Effector CD4-positive, alpha-beta T cell (primary cell): ENCODE measurements around the gene AKR1A1.
"Not testable (repeated sequence)": the region's sequence is repeated elsewhere in the genome, so short reads cannot be mapped to it uniquely, and the experiment has no call there.

ENCODE experiments used
- DNase-seq: peaks from one replicate; pipeline ENCODE4 v3.0.0-alpha.2; 2020
- total RNA-seq: gene quantifications from one replicate; lab custom pipeline; 2026; lab: John Stamatoyannopoulos, UW

Gene AKR1A1
- 29.6 reads per million, percentile 56 among the genes with 10 or more reads in this experiment for total RNA-seq

- DNase-seq, result peak; percentile 79
Measured at GRCh38 chr1:45550401-45551351, at the start of gene AKR1A1. TSS of gene AKR1A1 (plus strand) at chr1:45550826. CDS start at chr1:45561795, 10,969 bp downstream.

DNA sequence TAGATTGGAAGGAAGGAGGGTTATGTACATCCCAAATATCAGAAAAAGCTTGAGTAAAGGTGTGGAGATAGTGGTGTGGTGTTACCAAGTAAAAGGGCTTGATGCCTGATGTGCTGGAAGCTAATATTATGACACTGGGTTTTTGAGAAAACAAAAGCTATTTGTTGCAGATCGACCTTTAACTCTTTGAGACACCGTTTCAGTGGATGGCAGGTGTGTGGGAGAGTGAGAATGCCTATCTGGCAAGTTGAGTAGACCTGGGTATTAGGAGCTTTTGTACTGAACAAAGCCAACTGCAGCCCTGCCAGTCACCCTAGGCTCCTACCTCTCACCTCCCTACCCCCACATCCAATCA is 49.1 kb upstream of the AKR1A1 start:
- DNase-seq, result no peak

- no peak for DNase-seq
Measured at GRCh38 chr1:45503462-45504360, 46.9 kb upstream of the AKR1A1 start.

GRCh38 chr1:45507195-45507594 is 43.4 kb upstream of the AKR1A1 start:
- no peak for DNase-seq

GRCh38 chr1:45507893-45508292 is 42.7 kb upstream of the AKR1A1 start:
- no peak for DNase-seq

DNA sequence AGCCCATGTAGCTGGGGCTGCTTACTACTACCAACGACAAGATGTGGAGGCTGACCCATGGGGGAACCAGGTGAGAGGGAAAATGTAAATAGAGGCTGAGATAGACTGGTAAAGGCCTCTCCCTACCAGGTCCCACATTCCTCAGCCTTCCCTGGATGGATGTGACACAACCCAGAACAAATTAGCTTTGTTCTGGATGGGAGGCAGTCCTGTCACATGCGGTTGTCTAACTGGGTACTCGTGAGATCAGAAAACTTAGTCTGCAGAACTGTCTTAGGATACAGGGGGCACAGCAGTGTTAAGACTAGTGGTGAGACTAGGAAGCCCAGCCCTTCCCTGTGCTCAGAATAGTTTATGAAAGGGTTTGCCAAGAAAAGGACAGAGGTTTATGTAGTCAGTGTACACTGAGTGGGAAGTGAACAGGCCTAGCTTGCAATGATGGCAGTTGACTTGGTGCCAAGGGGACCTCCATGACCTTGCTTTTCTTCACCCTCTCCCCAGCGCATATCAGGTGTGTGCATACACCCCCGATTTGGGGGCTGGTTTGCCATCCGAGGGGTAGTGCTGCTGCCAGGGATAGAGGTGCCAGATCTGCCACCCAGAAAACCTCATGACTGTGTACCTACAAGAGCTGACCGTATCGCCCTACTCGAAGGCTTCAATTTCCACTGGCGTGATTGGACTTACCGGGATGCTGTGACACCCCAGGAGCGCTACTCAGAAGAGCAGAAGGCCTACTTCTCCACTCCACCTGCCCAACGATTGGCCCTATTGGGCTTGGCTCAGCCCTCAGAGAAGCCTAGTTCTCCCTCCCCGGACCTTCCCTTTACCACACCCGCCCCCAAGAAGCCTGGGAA is 42.1 kb upstream of the AKR1A1 start:
- DNase-seq, result no peak

DNA sequence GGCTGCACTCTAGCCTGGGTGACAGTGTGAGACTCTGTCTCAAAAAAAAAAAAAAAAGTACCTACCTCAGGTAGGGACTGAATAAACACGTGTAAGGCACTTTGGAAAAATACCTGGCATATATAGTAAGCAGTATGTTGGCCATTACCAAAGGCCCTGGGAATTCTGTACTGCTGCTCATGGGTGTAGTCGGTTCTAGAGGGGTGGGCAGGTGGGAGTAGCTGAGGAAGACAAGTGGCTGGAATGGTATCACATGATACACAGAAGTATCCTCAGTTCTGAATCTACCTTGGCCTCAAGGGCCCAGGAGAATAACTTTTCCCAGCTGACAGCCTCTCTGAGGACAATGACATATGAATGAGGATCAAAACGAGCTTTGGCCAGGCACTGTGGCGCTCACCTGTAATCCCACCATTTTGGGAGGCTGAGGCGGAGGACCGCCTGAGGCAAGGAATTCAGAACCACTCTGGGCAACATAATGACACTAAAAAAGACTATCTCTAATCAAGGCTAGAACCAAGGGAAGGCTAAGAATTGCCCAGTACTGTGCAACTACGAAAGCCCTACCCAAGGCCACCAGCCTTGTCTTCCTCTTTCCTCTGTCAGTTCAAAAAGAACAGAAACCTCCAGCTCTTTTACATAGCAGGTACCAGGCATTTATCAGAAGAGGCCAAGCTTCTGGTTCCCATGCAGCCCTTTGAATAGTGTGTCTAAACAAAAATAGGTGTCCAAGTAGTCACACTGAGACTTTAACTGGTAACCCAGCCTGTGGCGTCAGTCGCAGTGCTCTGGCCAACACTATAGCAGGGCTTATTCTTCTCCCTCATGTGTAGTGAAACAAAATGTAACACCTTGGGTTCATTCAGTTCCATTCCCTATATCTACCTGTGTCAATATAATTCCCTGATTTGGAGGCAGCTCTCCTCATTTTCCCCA is 40.3 kb upstream of the AKR1A1 start:
- DNase-seq, result no peak

GRCh38 chr1:45510972-45511527 is 39.6 kb upstream of the AKR1A1 start:
- no peak for DNase-seq

DNA sequence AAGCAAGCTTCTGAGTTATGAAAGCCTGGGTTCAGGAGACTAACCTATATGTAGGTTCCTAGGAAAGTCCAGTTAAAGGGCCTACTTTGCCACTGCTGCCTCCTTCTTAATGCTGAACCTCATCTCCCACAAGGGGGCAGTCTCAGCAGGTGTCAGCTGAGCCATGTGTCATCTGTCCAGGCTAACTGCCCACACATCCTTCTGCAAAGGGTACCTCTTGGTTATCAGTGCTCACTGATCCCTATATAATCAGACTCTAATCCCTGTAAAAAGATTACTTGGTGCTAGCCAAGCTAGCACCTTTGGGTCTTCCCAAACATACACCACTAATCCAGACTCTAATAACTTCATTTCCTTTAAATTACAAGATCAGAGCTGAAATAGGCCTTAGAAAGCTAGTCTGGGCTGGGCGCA is 38.0 kb upstream of the AKR1A1 start:
- peak; percentile 53 for DNase-seq

- DNase-seq, result not testable (repeated sequence)
Measured at GRCh38 chr1:45513532-45514260, 36.9 kb upstream of the AKR1A1 start.

DNA sequence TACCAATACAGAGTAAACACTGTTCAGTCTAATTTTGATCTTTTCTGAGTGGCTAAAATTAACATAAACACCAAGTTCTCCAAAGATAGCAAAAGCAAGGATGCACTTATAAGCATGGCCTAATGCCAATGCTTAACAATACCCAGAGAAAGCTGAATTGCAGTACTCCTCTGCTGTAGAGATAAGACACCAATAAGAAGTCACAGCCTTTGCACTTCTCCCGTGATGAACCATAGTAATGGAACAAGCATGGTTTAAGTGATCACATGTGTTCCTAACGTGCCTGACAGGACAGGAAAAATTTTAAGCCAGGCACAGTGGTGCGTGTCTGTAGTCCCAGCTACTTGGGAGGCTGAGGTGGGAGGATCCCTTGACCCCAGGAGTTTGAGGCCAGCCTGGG is 34.6 kb upstream of the AKR1A1 start:
- no peak for DNase-seq

DNA sequence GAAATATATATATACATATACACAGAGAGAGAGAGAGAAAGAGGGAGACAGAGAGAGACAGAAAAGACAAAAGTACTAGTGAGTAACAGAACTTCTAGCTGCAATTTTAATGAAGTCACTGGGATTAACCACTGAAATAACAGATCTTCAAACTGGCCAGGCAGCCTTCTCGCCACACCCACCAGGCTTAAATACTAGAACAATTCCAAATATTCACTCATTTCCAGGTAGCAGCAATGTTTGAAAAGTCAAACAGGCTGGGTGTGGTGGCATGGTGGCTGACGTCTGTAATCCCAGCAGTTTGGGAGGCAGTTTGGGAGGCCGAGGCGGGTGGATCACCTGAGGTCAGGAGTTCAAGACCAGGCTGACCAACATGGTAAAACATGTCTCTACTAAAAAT is 34.2 kb upstream of the AKR1A1 start:
- DNase-seq, result no peak

- not testable (repeated sequence) for DNase-seq
Measured at GRCh38 chr1:45518366-45518765, 32.3 kb upstream of the AKR1A1 start.

DNA sequence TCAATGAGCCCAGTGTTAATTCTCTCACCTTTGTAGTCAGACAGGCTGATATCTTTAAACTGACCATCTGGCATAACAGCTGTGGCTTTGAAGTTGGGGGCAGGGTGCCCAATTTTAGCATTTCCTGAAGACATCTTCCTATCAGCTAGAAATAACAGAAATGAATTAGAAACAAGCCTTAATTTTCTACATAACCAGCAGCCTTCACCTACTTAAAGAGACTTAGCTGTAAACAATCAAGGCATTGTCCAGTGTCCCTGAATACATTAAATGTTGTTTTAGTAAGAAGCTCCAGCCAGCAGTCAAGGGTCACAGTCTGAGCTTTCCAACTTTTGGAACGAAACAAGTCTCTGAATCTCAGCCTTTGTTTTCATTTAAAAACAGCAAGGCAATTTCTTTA is 31.7 kb upstream of the AKR1A1 start:
- DNase-seq, result no peak

DNA sequence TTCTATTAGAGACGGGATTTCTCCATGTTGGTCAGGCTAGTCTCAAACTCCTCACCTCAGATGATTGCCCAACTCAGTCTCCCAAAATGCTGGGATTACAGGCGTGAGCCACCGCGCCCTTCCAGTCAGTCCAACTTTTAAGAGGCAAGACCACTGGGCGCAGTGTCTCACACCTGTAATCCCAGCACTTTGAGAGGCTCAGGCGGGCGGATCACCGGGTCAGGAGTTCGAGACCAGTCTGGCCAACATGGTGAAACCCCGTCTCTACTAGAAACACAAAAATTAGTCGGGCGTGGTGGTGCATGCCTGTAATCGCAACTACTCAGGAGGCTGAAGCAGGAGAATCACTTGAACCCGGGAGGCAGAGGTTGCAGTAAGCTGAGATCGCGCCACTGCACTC is 30.9 kb upstream of the AKR1A1 start:
- not testable (repeated sequence) for DNase-seq

GRCh38 chr1:45521413-45522323 is 29.0 kb upstream of the AKR1A1 start, which contains the start of gene PRDX1:
TSS of gene PRDX1 (minus strand) at chr1:45521884. CDS start at chr1:45519043, 2,841 bp downstream.
- peak; percentile 94 for DNase-seq

- no peak for DNase-seq
Measured at GRCh38 chr1:45522324-45523104, 28.1 kb upstream of the AKR1A1 start.

DNA sequence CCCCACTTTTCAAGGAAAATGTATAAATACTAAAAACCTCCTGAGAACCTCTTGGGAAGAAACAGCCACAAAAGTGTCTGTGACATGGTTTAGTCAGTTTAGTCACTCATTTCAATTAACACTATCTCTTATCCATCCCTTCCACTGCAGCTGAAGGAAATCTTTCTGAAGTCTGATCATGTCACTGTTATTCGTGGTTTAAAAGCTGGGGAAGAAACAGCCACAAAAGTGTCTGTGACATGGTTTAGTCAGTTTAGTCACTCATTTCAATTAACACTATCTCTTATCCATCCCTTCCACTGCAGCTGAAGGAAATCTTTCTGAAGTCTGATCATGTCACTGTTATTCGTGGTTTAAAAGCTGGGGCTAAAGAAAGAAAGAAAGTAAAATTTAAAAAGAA is 27.1 kb upstream of the AKR1A1 start:
- DNase-seq, result not testable (repeated sequence)
